Effector CD8-positive, alpha-beta T cell (primary cell): ENCODE results near the gene FOXI1.

Source experiments
- DNase-seq: peaks from one replicate; lab custom pipeline; 2025; lab: John Stamatoyannopoulos, UW
- total RNA-seq, 4 experiments: gene quantifications; one replicate each; lab custom pipeline; 2026; lab: John Stamatoyannopoulos, UW

FOXI1 gene
- 0 to 0.49 (median 0.24) reads per million in 4 experiments for total RNA-seq

GRCh38 chr5:170105642-170106611 lies at the start of gene FOXI1:
FOXI1 (plus strand) TSS chr5:170105897; CDS start chr5:170105958, 61 bp downstream.
- no peak for DNase-seq

- no peak for DNase-seq
Observed at GRCh38 chr5:170056561-170057267, 49.0 kb upstream of the FOXI1 start.

DNA sequence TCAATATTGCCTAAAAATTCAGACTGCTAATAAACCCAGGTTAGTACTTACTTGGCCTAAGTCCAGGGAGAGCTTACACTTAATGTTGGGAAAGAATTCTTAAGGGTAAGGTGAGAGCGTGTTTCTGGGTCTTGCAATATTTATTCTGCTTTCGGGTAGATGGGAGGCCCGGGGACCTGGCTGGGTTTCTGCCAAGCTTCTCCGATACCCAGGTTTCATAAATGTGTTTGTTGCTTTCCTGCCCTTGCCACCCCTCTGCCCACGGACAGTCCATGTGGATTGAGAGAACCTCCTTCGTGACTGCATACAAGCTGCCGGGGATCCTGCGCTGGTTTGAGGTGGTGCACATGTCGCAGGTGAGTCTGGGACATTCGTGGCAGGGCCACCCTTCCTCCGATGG lies 48.4 kb upstream of the FOXI1 start:
- no peak for DNase-seq

DNA sequence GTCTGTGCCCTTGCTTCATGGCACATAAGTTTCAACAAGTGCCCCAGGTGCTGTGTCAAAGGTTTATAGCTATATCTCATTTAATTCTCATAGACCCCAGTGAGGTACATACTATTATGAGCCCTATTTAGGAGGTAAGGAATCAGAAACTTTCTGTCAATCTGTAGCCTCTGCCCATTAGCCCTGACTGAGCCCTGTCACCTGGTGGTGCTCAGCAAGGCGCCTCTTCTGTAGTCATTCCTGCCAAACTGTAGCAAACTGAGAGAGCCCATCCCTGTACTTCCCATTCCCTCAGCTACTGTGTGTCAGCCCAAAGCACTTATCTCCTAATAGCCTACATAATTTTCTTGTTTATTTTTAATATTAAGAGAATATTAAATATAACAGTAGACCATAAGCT lies 46.5 kb upstream of the FOXI1 start:
- no peak for DNase-seq

GRCh38 chr5:170067152-170067551 lies 38.5 kb upstream of the FOXI1 start:
- DNase-seq, result no peak

DNA sequence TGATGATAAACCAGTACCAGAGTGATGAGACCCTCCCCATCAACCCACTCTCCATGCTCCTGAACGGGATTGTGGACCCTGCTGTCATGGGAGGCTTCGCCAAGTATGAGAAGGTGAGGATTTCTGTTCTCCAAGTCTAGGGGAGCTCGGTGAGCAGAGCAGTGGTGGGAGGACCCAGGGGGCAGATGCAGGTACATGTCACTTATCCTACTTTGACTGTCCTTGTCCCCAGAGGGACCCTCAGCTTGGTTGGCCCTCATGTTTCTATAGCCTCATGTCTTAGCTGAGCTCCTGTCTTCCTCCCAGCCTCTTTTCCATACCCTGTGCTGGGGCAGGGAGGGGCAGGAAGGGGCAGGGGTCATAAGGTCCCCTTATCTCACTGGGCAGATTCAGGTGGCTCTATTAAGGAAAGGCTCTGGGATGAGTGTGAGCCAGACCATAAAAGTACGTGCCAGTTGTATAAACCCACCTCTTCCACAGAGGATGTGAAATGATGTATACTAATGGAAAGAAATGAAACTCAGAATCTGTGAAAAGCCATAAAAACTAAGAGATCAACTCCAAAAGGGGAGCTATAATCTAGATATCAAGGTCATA lies 38.0 kb upstream of the FOXI1 start:
- DNase-seq, result no peak

- no peak for DNase-seq
Observed at GRCh38 chr5:170069512-170069911, 36.2 kb upstream of the FOXI1 start.

DNA sequence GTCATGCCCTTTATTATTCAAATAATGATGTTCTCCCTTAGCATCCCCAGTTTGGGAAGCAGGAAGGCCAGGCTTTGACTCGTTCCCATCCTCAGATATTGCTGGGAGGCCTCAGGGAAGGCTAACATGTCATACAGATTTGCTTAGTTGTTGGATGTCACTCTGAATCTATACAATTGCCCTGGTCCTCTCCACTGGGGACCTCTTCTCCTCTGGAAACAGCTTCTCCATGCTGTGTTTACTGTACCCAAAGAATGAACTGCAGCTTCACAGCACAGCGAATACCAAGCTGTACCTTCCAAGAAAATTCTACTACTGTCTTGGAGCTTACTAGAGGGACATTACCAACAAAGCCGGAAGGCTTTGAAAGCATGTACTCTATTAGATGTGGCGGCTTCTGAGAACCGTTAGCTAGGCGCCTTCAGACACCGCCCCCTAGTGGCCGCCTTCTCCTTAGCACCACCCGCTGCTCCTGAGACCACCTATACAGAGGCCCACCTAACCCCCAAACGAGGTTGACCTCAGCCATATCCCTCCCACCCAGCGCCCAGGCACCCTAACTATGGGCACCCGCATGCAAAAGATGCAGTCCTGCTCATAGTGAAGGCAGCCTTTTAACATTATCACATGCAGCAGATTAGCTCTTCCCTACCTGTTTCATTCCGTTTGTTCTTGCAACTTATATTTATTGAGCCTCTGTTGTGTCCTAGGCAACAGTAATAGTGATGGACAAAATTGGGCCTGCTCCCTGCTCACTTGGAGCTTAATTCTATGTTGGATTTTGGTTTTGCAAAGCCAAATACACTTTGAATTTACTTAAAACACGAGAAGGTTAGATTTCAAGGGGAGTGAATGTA lies 34.9 kb upstream of the FOXI1 start:
- no peak for DNase-seq

DNA sequence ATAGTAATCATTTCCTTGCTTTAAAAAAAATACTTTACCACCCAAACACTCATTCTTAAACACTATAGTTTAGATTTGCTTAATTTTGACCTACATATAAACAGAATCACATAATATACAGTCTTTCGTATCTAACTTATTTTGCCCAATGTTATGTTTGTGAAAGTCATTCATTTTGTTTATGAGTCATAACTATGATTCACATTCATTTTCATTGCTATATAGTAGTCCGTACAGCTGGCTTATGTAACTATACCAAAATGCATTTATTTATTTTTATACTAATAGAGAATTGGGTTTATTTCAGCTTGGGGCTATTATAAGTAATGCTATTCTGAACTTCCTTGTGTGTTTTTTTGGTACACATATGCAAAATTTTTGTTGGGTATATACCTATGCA lies 33.9 kb upstream of the FOXI1 start:
- no peak for DNase-seq

DNA sequence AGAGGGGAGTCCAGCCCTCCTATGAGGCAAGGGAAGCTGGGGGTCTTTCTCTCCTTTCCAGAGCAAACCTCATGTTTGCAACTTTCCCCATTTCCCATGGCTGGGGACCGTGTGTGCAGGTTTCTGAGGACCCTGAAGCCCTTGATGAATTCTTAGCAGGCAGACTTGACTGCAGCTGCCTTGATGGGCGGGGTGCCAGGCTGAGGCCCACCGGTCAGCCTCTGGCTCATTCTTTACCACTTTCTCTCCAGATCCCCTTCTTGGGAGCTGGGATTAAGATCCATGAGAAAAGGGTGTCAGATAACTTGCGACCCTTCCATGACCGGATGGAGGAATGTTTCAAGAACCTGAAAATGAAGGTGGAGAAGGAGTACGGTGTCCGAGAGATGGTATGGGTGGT lies 30.0 kb upstream of the FOXI1 start:
- no peak for DNase-seq

DNA sequence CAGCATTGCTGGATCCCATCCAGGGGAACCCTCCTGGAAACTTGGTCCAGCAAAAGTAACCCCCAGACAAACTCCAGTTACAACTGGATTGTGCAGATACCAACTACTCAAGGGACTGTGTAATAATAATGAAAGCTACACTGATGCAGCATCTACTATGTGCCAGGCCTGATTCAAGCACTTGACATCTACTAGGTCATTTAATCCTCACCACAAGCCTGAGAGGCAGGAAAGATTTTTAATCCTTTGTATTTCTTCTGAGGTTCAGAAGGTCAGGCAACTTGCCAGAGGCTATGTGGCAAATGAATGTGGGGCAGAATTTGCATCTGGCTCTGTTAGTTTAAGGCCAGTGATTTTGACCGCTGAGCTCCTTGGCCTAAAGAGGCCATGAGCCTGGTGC lies 29.5 kb upstream of the FOXI1 start:
- DNase-seq, result no peak

DNA sequence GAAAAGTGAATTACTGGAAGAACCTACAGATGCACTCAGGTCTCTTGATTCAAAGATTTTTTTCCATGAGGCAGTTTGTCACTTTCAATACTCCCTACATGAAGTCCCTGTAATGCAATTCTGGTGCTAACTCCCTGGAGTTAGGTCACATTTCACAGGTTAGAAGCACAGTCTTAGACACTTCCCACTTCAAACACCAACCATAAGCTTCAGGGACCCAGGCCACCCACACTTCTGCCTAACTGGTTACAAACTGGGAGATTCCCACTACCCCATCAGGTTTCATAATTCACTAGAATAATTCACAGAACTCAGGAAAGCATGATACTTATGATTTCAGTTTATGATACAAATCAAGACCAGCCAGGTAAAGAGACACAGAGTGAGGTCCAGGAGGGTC lies 29.0 kb upstream of the FOXI1 start:
- DNase-seq, result no peak

- DNase-seq, result no peak
Observed at GRCh38 chr5:170077526-170077925, 28.2 kb upstream of the FOXI1 start.

- DNase-seq, result no peak
Observed at GRCh38 chr5:170078458-170078857, 27.2 kb upstream of the FOXI1 start.

- DNase-seq, result no peak
Observed at GRCh38 chr5:170078931-170079330, 26.8 kb upstream of the FOXI1 start.

DNA sequence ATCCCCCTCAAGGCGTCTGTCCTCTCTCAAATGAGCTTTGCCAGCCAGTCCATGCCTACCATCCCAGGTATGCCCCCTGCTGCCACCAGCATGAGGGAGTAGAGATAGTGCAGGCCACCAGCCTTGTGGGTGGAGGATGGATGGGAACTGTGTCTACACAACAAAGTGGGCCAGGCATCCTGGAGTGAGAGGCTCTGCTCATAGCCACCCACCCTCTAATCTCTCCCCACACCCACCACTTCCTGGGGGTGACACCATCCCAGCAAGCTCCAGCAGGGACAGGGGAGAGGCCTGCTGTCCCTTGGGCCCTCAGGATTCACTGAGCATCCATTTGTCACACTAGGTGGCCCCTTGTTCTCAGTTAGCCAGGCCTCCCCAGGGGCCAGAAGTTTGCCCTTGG lies 25.5 kb upstream of the FOXI1 start:
- no peak for DNase-seq

DNA sequence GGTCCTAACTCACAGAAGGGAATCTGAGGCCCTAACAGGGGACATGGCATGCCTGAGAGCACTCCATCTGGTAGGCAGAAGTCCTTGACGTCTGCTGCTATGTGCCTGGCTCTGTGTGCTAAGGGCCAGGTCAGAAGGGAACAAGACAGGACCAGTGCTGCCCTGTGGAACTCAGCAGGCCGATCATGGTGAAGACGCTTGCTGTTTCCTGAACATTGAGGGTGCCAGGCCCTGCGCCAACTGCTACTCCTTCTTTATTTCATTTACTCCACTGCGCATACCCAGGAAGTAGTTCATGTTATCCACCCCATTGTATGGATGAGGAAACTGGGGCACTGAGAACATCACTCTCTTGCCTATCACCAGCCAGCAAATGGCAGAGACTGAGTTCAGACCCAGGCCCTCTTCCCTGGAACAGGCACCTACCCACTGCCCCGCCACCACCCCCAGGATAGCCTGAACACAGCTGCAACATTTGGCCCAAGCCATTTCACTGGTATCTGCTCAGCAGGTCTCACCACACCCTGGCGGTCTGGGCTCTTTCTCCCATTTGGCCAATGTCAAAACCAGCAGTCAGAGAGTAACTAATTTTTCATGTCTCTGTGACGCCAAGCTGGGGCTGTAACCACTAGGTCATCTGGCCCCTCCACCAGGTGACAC lies 24.8 kb upstream of the FOXI1 start:
- DNase-seq, result no peak

- DNase-seq, result no peak
Observed at GRCh38 chr5:170081616-170082015, 24.1 kb upstream of the FOXI1 start.

GRCh38 chr5:170082701-170083100 lies 23.0 kb upstream of the FOXI1 start:
- DNase-seq, result no peak

- no peak for DNase-seq
Observed at GRCh38 chr5:170087168-170087817, 18.4 kb upstream of the FOXI1 start.
